Measurements from ENCODE around the gene PP2D1. TPM values are rescaled to one million over a fixed set of nuclear protein-coding genes. Genes with fewer than 3 reads are reported as not detected.
A peak's percentile ranks its signal among the peaks of the same experiment; 100 is the strongest.

PP2D1 gene
- polyA plus RNA-seq, 1 of the 3 experiments (the other 2 are of a cell fraction): not detected

- TF ChIP-seq REST (IDR thresholded peaks at IDR 0.05; ENCODE audit: low read depth, low read length) (no peak), RFX5 (IDR thresholded peaks at IDR 0.05; ENCODE audit: low read length) (no peak), TCF12 (IDR thresholded peaks at IDR 0.05) (no peak), USF1 (IDR thresholded peaks at IDR 0.05; ENCODE audit: borderline replicate concordance, low read depth) (no peak), RXRA (IDR thresholded peaks at IDR 0.05; ENCODE audit: borderline replicate concordance, low read depth) (no peak), EP300 (IDR thresholded peaks at IDR 0.05; ENCODE audit: borderline replicate concordance in 1 of 2, low read depth in 1 of 2, low read length in 1 of 2) (peak in 1 of 2 experiments; percentile 31; a peak in 1 of 4 replicates), NRF1 (IDR thresholded peaks at IDR 0.05; ENCODE audit: low read depth, low read length) (no peak), RCOR1 (IDR thresholded peaks at IDR 0.05; ENCODE audit: low read length) (0 out of 2 replicates have a peak, but pooled peaks have one; percentile 53), EZH2phosphoT487 (IDR thresholded peaks at IDR 0.05; ENCODE audit: borderline replicate concordance, low read depth) (no peak), MAX (IDR thresholded peaks at IDR 0.05; ENCODE audit: low read depth) (no peak), TEAD4 (IDR thresholded peaks at IDR 0.05; ENCODE audit: borderline replicate concordance, insufficient read depth) (no peak), SIN3A (IDR thresholded peaks at IDR 0.05; ENCODE audit: borderline replicate concordance, low read depth, low read length) (no peak; the same call in 1 of the 2 replicates), JUND (IDR thresholded peaks at IDR 0.05) (no peak), SMC3 (IDR thresholded peaks at IDR 0.05; ENCODE audit: low read depth, low read length) (no peak), CHD2 (IDR thresholded peaks at IDR 0.05; ENCODE audit: low read length, partially characterized antibody) (no peak), YY1 (IDR thresholded peaks at IDR 0.05; ENCODE audit: low read depth) (0 out of 2 replicates have a peak, but pooled peaks have one; percentile 19), POLR2AphosphoS5 (IDR thresholded peaks at IDR 0.05; ENCODE audit: low read depth, low read length) (no peak), ELF1 (IDR thresholded peaks at IDR 0.05) (peak; percentile 66), MEF2A (IDR thresholded peaks at IDR 0.05; ENCODE audit: borderline replicate concordance, low read depth) (no peak)
- TF ChIP-seq, protein P1, sequence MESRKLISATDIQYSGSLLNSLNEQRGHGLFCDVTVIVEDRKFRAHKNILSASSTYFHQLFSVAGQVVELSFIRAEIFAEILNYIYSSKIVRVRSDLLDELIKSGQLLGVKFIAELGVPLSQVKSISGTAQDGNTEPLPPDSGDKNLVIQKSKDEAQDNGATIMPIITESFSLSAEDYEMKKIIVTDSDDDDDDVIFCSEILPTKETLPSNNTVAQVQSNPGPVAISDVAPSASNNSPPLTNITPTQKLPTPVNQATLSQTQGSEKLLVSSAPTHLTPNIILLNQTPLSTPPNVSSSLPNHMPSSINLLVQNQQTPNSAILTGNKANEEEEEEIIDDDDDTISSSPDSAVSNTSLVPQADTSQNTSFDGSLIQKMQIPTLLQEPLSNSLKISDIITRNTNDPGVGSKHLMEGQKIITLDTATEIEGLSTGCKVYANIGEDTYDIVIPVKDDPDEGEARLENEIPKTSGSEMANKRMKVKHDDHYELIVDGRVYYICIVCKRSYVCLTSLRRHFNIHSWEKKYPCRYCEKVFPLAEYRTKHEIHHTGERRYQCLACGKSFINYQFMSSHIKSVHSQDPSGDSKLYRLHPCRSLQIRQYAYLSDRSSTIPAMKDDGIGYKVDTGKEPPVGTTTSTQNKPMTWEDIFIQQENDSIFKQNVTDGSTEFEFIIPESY (IDR thresholded peaks at IDR 0.05; ENCODE audit: borderline replicate concordance, low read depth): no peak
- TF ChIP-seq, protein P2, sequence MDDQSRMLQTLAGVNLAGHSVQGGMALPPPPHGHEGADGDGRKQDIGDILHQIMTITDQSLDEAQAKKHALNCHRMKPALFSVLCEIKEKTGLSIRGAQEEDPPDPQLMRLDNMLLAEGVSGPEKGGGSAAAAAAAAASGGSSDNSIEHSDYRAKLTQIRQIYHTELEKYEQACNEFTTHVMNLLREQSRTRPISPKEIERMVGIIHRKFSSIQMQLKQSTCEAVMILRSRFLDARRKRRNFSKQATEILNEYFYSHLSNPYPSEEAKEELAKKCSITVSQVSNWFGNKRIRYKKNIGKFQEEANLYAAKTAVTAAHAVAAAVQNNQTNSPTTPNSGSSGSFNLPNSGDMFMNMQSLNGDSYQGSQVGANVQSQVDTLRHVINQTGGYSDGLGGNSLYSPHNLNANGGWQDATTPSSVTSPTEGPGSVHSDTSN (IDR thresholded peaks at IDR 0.05): no peak
These were observed 28.6 kb upstream of the PP2D1 start (continued) for GRCh38 chr3:20040548-20041196.
